Measurements from ENCODE around the gene POLR2E.

DNA sequence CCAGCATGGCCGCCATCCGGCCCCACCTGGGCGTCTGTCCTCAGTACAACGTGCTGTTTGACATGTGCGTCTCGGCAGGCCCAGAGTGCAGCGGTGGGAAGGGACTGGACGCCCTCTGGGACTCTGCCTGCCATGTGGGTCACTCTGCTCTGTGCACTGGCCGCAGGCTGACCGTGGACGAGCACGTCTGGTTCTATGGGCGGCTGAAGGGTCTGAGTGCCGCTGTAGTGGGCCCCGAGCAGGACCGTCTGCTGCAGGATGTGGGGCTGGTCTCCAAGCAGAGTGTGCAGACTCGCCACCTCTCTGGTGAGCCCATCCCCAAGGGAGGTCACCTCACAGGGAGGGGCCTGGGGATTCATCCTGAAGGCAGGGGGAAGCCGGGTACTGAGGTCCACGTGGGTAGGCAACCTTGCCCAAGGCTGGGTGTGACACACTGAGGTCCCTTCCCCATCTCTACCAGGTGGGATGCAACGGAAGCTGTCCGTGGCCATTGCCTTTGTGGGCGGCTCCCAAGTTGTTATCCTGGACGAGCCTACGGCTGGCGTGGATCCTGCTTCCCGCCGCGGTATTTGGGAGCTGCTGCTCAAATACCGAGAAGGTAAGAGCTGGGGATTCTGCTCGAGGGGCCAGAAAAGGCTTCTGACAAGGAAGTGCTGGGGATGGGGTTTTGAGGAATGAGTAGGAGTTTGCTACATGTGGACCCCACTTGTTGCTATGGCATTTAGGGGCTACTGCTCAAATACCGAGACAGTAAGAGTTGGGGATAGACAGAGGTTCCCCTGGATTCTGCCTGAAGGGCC, 44.0 kb downstream of the POLR2E start:
- TF ChIP-seq EZH2 (IDR thresholded peaks at IDR 0.05) (no peak), POLR2AphosphoS5 (IDR thresholded peaks at IDR 0.05; ENCODE audit: borderline replicate concordance, low read depth, low read length) (no peak), FOXP2 (optimal IDR thresholded peaks at IDR 0.05; ENCODE audit: control extremely low read depth, extremely low read length, insufficient read depth) (no peak)

Data from SK-N-MC (cell line).